ENCODE measurements around the gene SPRED2.
A peak's percentile ranks its signal among the peaks of the same experiment; 100 is the strongest.

SPRED2 gene

GRCh38 chr2:65432227-65433190 is at the start of gene SPRED2:
TSS of gene SPRED2 (minus strand) at chr2:65432599. CDS start at chr2:65431987, 612 bp downstream.
- Histone ChIP-seq H3K27me3 (ENCODE audit: control insufficient read depth, insufficient read depth, low read length) (peaks cover 8% of the 10 kb centered on the region), H3K4me3 (ENCODE audit: low read depth, low read length) (peak within 1 kb of the TSS; percentile 75), H3K36me3 (ENCODE audit: control insufficient read depth, insufficient read depth, low read length) (no peaks in the 10 kb centered on the region), H3K4me1 (ENCODE audit: control insufficient read depth, insufficient read depth, low read length) (peaks cover 25% of the 10 kb centered on the region), H3K9me3 (ENCODE audit: control insufficient read depth, insufficient read depth, low read length) (no peaks in the 10 kb centered on the region), H3K9ac (ENCODE audit: low read depth, low read length) (peak within 1 kb of the TSS; percentile 79)

DNA sequence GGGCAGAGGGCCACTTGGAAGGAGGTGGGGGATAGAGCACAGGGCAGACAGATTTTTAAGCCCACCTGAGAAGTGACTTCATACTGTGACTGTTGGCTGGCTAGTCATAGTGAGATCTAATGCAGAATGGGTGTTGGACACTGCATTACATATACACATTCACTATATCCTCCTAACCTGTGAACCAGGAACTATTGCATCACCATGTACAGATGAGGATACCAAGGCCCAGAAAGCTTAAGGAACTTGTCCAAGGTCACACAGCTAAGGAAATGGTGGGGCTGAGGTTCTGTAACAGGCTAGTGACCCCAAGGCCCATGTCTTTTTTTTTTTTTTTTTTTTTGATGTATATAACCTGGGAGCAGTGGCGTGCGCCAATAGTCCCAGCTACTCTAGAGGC is 49.6 kb upstream of the SPRED2 start:
- H3K4me1 ChIP-seq (ENCODE audit: control insufficient read depth, insufficient read depth, low read length), result no peaks in the 10 kb centered on the region
- H3K4me3 ChIP-seq (ENCODE audit: low read depth, low read length), result no peak overlapping the region
- no peaks in the 10 kb centered on the region for H3K27me3 ChIP-seq (ENCODE audit: control insufficient read depth, insufficient read depth, low read length)
- no peaks in the 10 kb centered on the region for H3K36me3 ChIP-seq (ENCODE audit: control insufficient read depth, insufficient read depth, low read length)
- H3K9me3 ChIP-seq (ENCODE audit: control insufficient read depth, insufficient read depth, low read length), result no peaks in the 10 kb centered on the region
- no peak overlapping the region for H3K9ac ChIP-seq (ENCODE audit: low read depth, low read length)

- Histone ChIP-seq H3K9ac (ENCODE audit: low read depth, low read length) (no peak overlapping the region), H3K27me3 (ENCODE audit: control insufficient read depth, insufficient read depth, low read length) (no peaks in the 10 kb centered on the region), H3K9me3 (ENCODE audit: control insufficient read depth, insufficient read depth, low read length) (no peaks in the 10 kb centered on the region), H3K4me1 (ENCODE audit: control insufficient read depth, insufficient read depth, low read length) (no peaks in the 10 kb centered on the region), H3K4me3 (ENCODE audit: low read depth, low read length) (no peak overlapping the region), H3K36me3 (ENCODE audit: control insufficient read depth, insufficient read depth, low read length) (no peaks in the 10 kb centered on the region)
Measured at GRCh38 chr2:65479524-65479923, 47.1 kb upstream of the SPRED2 start.

DNA sequence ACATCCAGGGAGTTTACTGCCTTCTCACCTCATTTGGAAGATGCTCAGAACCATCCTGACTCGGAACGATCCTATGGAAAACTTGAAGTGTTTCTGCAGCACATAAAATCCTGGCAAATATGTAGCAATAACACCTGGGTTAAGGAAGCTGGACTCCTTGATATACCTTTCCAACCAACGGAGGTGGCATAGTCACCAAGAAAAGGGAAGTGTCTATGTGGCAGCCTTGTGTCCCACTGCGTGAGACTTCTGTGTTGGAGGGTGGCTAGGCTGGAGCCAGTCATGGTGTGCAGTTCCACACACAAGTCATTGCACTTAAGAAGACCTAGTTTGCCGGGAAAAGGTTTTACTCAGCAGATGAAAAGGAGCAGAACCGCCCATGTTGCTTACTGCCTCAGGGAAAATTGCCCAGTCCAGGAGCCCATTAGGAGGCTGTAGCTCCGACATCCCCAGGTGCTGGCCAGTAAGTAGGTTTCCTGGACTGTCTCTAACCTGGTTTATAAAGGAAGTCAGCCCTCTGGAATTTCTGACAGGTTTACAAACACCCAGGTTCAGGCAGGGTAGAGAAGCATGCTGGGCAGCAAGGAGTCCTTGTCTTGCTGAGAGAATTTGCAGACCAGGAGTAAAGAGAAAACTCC is 46.2 kb upstream of the SPRED2 start:
- Histone ChIP-seq H3K36me3 (ENCODE audit: control insufficient read depth, insufficient read depth, low read length) (no peaks in the 10 kb centered on the region), H3K9me3 (ENCODE audit: control insufficient read depth, insufficient read depth, low read length) (no peaks in the 10 kb centered on the region), H3K9ac (ENCODE audit: low read depth, low read length) (no peak overlapping the region), H3K27me3 (ENCODE audit: control insufficient read depth, insufficient read depth, low read length) (no peaks in the 10 kb centered on the region), H3K4me1 (ENCODE audit: control insufficient read depth, insufficient read depth, low read length) (no peaks in the 10 kb centered on the region), H3K4me3 (ENCODE audit: low read depth, low read length) (no peak overlapping the region)

DNA sequence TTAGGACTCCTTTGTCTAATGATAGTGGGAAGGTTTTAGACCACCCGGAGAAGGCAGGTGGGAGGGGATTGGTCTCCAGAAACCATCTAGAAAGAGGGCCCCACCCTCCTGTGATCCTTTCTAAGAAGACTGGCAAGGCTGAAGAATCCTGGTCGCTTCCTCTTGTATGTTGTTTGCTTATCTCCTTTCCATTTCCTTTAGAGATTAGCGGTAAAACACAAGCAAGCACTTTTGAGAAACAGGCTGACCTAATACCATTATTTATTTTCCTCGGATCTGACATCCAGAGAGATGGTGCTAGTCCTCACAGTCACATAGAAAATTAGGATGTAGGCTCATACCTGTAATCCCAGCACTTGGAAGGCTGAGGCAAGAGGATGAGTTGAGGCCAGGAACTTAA is 45.2 kb upstream of the SPRED2 start:
- Histone ChIP-seq H3K4me1 (ENCODE audit: control insufficient read depth, insufficient read depth, low read length) (no peaks in the 10 kb centered on the region), H3K9me3 (ENCODE audit: control insufficient read depth, insufficient read depth, low read length) (no peaks in the 10 kb centered on the region), H3K9ac (ENCODE audit: low read depth, low read length) (no peak overlapping the region), H3K36me3 (ENCODE audit: control insufficient read depth, insufficient read depth, low read length) (no peaks in the 10 kb centered on the region), H3K4me3 (ENCODE audit: low read depth, low read length) (no peak overlapping the region), H3K27me3 (ENCODE audit: control insufficient read depth, insufficient read depth, low read length) (no peaks in the 10 kb centered on the region)

DNA sequence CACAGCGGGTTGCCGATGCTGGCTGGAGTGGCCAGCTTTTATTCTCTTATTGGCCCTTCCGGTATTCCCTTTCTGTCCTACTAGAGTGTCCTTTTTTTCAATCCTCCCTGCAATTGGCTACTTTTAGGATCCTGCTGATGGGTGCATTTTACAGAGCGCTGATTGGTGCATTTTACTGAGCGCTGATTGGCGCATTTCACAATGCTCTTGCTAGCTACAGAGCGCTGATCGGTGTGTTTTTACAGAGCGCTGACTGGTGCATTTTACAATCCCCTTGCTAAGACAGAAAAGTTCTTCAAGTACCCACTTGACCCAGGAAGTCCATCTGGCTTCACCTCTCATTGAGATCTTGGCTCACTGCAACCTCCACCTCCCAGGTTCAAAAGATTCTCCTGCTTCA is 44.4 kb upstream of the SPRED2 start:
- Histone ChIP-seq H3K4me3 (ENCODE audit: low read depth, low read length) (no peak overlapping the region), H3K9ac (ENCODE audit: low read depth, low read length) (no peak overlapping the region), H3K4me1 (ENCODE audit: control insufficient read depth, insufficient read depth, low read length) (no peaks in the 10 kb centered on the region), H3K27me3 (ENCODE audit: control insufficient read depth, insufficient read depth, low read length) (no peaks in the 10 kb centered on the region), H3K36me3 (ENCODE audit: control insufficient read depth, insufficient read depth, low read length) (no peaks in the 10 kb centered on the region), H3K9me3 (ENCODE audit: control insufficient read depth, insufficient read depth, low read length) (no peaks in the 10 kb centered on the region)

DNA sequence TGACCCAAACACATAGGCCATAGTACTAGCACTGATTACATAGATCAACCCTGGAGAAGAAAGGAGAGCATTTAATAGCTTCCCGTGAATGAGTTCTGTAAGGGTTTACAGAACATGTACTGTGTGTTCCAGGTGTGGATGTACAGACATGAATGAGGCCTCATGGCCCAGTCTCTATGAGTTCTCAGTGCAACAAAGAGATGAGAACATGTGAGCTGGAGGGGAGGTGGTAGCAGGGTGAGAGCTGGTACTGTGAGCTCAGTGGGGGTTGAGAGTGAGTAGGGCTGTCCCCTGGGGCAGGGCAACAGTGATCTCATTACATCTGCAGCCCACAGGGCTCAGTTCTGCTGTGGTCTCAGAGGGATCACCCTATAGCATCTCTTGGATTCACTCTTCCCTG is 42.6 kb upstream of the SPRED2 start:
- Histone ChIP-seq H3K9me3 (ENCODE audit: control insufficient read depth, insufficient read depth, low read length) (no peaks in the 10 kb centered on the region), H3K27me3 (ENCODE audit: control insufficient read depth, insufficient read depth, low read length) (no peaks in the 10 kb centered on the region), H3K9ac (ENCODE audit: low read depth, low read length) (no peak overlapping the region), H3K4me3 (ENCODE audit: low read depth, low read length) (no peak overlapping the region), H3K36me3 (ENCODE audit: control insufficient read depth, insufficient read depth, low read length) (no peaks in the 10 kb centered on the region), H3K4me1 (ENCODE audit: control insufficient read depth, insufficient read depth, low read length) (no peaks in the 10 kb centered on the region)

DNA sequence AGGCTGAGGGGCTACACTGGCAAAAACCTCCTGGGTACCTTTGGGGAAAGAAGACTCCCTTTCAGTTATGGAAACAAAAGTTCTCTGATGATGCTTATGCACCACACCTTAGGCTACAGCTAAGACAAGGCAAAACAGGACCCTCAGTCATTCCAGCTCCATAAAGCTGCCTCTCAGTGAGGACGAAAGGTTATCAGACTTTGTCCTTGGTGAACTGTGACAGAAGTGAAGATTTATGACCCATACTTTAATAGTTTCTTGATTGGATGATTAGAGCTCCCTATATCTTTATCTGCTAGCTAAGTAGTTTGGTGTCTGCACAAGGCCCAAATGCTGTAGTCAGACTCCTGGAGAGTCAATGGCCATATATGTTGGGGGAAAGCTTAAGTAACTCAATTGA is 40.6 kb upstream of the SPRED2 start:
- Histone ChIP-seq H3K4me3 (ENCODE audit: low read depth, low read length) (no peak overlapping the region), H3K27me3 (ENCODE audit: control insufficient read depth, insufficient read depth, low read length) (no peaks in the 10 kb centered on the region), H3K9ac (ENCODE audit: low read depth, low read length) (no peak overlapping the region), H3K9me3 (ENCODE audit: control insufficient read depth, insufficient read depth, low read length) (no peaks in the 10 kb centered on the region), H3K4me1 (ENCODE audit: control insufficient read depth, insufficient read depth, low read length) (no peaks in the 10 kb centered on the region), H3K36me3 (ENCODE audit: control insufficient read depth, insufficient read depth, low read length) (no peaks in the 10 kb centered on the region)

DNA sequence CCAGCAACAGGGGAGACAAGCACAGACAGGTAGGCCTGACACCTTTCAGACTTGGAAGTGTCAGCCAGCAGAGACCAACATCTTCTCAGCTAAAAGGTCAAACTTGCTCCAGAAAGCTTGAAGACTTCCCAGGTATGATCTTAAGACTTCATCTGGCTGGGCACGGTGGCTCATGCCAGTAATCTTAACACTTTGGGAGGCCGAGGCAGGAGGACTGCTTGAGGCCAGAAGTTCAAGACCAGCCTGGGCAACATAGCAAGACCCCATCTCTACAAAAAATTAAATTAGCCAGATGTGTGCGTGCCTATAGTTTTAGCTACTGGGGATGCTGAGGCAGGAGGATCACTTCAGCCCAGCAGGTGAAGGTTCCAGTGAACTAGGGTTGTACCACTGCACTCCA is 39.0 kb upstream of the SPRED2 start:
- Histone ChIP-seq H3K9me3 (ENCODE audit: control insufficient read depth, insufficient read depth, low read length) (no peaks in the 10 kb centered on the region), H3K36me3 (ENCODE audit: control insufficient read depth, insufficient read depth, low read length) (no peaks in the 10 kb centered on the region), H3K27me3 (ENCODE audit: control insufficient read depth, insufficient read depth, low read length) (no peaks in the 10 kb centered on the region), H3K9ac (ENCODE audit: low read depth, low read length) (no peak overlapping the region), H3K4me3 (ENCODE audit: low read depth, low read length) (no peak overlapping the region), H3K4me1 (ENCODE audit: control insufficient read depth, insufficient read depth, low read length) (no peaks in the 10 kb centered on the region)

DNA sequence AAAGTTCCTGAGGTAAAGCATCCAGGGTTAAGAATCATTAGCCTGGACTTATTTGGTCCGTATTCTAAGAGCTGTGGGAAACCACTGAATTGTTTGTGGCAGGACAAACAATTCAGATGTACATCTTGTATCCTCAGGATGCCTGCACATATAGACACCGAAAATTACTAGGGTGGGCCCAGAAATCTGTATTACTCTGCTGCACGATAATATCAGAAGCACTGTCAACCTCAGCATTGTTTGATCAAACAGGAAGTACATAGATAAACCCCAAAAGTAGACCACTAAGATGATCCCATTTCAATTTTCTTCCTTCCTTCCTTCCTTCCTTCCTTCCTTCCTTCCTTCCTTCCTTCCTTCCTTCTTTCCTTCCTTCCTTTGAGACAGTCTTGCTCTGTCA is 34.2 kb upstream of the SPRED2 start:
- Histone ChIP-seq H3K9ac (ENCODE audit: low read depth, low read length) (no peak overlapping the region), H3K27me3 (ENCODE audit: control insufficient read depth, insufficient read depth, low read length) (no peaks in the 10 kb centered on the region), H3K36me3 (ENCODE audit: control insufficient read depth, insufficient read depth, low read length) (no peaks in the 10 kb centered on the region), H3K9me3 (ENCODE audit: control insufficient read depth, insufficient read depth, low read length) (no peaks in the 10 kb centered on the region), H3K4me3 (ENCODE audit: low read depth, low read length) (no peak overlapping the region), H3K4me1 (ENCODE audit: control insufficient read depth, insufficient read depth, low read length) (no peaks in the 10 kb centered on the region)

GRCh38 chr2:65465857-65466256 is 33.5 kb upstream of the SPRED2 start:
- Histone ChIP-seq H3K4me3 (ENCODE audit: low read depth, low read length) (no peak overlapping the region), H3K9me3 (ENCODE audit: control insufficient read depth, insufficient read depth, low read length) (no peaks in the 10 kb centered on the region), H3K27me3 (ENCODE audit: control insufficient read depth, insufficient read depth, low read length) (no peaks in the 10 kb centered on the region), H3K4me1 (ENCODE audit: control insufficient read depth, insufficient read depth, low read length) (no peaks in the 10 kb centered on the region), H3K36me3 (ENCODE audit: control insufficient read depth, insufficient read depth, low read length) (no peaks in the 10 kb centered on the region), H3K9ac (ENCODE audit: low read depth, low read length) (no peak overlapping the region)

GRCh38 chr2:65465124-65465523 is 32.7 kb upstream of the SPRED2 start:
- Histone ChIP-seq H3K9me3 (ENCODE audit: control insufficient read depth, insufficient read depth, low read length) (no peaks in the 10 kb centered on the region), H3K9ac (ENCODE audit: low read depth, low read length) (no peak overlapping the region), H3K4me1 (ENCODE audit: control insufficient read depth, insufficient read depth, low read length) (no peaks in the 10 kb centered on the region), H3K4me3 (ENCODE audit: low read depth, low read length) (no peak overlapping the region), H3K27me3 (ENCODE audit: control insufficient read depth, insufficient read depth, low read length) (no peaks in the 10 kb centered on the region), H3K36me3 (ENCODE audit: control insufficient read depth, insufficient read depth, low read length) (no peaks in the 10 kb centered on the region)

Measured in iPS-15b (cell line).